ENCODE data around the gene TUBA4A. TPM values are rescaled to one million over a fixed set of nuclear protein-coding genes. Genes with fewer than 3 reads are reported as not detected.

TUBA4A gene
- total RNA-seq, 1 experiment from 2014 or later: 40.8 TPM

DNA sequence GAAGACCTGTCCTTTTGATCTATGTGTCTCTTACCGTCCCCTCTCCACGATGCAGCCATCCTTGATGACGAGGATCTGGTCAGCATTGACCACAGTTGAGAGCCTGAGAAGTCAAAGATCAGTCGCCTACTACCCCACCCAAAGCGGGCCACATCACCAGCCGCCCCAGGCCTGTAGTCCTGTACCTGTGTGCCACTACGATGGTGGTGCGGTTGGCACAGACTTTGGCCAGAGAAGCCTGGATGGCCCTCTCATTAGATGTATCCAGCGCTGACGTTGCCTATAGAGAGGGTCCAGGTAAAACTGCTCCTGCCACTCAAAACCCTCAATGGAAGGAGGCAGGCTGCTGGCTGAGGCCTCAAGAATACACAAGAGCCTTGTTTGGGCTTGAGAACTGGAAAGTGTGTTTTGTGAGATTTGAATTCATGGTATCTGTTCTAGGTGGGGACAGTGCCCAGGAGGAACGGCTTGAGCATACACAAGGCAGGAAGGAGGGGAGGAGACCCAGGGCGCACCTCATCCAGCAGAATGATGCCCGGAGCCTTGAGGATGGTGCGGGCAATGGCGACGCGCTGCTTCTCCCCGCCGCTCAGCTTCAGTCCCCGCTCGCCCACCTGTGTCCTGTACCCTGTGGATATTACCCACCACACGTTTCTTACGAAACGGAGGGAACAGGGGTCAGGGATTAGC, 43.4 kb downstream of the TUBA4A start:
- DNase-seq (ENCODE audit: low spot score) (no peak), ATAC-seq (no peak)
- peaks cover 59% of the 10 kb centered on the region for H3K36me3 Mint-ChIP-seq
- no peaks in the 10 kb centered on the region for H3K27me3 Mint-ChIP-seq (ENCODE audit: low read depth)
- CTCF ChIA-PET: no interaction called here
- no peak overlapping the region for H3K4me3 Mint-ChIP-seq
- H3K4me1 Mint-ChIP-seq: peaks cover 6% of the 10 kb centered on the region
- POLR2A ChIA-PET: no interaction called here
- H3K27ac Mint-ChIP-seq: no peak overlapping the region
- no peaks in the 10 kb centered on the region for H3K9me3 Mint-ChIP-seq
- no peak for TF ChIP-seq SOX15 (CRISPR knock-in tag; IDR thresholded peaks at IDR 0.05)
- TF ChIP-seq, protein P1, sequence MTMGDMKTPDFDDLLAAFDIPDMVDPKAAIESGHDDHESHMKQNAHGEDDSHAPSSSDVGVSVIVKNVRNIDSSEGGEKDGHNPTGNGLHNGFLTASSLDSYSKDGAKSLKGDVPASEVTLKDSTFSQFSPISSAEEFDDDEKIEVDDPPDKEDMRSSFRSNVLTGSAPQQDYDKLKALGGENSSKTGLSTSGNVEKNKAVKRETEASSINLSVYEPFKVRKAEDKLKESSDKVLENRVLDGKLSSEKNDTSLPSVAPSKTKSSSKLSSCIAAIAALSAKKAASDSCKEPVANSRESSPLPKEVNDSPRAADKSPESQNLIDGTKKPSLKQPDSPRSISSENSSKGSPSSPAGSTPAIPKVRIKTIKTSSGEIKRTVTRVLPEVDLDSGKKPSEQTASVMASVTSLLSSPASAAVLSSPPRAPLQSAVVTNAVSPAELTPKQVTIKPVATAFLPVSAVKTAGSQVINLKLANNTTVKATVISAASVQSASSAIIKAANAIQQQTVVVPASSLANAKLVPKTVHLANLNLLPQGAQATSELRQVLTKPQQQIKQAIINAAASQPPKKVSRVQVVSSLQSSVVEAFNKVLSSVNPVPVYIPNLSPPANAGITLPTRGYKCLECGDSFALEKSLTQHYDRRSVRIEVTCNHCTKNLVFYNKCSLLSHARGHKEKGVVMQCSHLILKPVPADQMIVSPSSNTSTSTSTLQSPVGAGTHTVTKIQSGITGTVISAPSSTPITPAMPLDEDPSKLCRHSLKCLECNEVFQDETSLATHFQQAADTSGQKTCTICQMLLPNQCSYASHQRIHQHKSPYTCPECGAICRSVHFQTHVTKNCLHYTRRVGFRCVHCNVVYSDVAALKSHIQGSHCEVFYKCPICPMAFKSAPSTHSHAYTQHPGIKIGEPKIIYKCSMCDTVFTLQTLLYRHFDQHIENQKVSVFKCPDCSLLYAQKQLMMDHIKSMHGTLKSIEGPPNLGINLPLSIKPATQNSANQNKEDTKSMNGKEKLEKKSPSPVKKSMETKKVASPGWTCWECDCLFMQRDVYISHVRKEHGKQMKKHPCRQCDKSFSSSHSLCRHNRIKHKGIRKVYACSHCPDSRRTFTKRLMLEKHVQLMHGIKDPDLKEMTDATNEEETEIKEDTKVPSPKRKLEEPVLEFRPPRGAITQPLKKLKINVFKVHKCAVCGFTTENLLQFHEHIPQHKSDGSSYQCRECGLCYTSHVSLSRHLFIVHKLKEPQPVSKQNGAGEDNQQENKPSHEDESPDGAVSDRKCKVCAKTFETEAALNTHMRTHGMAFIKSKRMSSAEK (CRISPR knock-in tag; IDR thresholded peaks at IDR 0.05; ENCODE audit: borderline replicate concordance): no peak
- no peak for TF ChIP-seq SP1 (CRISPR knock-in tag; conservative IDR thresholded peaks at IDR 0.05)
- TF ChIP-seq MXD4 (CRISPR knock-in tag; IDR thresholded peaks at IDR 0.05; ENCODE audit: borderline replicate concordance): no peak

DNA sequence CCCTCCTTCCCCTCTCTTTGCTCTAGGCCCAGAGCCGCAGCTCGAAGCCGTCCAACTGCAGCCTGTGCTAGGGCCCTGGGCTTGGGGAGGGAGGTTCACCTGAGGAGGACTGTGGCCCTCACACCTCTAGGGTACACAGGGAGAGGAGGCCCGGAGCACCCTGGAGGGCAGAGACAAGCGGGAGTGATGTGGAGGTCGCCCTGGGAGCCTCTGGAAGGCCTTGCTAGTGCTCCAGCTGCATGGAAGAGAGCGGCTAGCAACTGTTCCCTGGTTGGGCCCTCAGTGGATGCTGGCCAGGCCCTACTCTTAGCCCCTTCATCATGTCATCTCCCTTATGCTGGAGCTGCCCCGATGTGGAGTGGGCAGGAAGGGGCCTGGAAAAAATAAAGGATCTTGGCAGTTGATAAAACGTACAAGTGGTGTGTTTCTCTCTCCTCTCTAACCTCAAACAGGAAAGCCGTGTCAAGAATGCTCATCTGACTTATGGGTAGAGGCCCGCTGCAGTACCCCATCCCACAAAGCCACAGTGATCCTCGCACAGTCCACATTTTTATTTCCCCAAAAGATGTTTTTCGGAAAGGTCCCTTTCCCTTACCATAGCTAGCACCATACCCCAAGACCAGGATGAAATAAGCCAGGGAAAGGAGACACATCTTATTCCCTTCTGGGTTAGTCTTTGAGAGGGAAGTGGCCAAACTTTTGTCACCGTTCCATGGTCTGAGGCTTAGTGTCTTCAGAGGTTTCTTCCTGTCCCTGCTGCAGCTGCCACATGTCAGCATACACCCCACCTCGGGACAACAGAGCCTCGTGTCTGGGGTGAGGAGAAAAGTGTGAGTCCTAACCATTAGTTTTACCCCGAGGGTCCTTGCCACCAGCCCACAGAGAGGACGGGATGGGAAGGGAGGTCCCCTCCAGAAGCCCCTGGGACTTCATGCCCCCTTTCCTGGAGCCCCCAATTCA, 44.2 kb downstream of the TUBA4A start:
- Mint-ChIP-seq H3K27ac (no peak overlapping the region), H3K4me1 (peaks cover 6% of the 10 kb centered on the region), H3K27me3 (ENCODE audit: low read depth) (peaks cover 8% of the 10 kb centered on the region), H3K36me3 (peaks cover 54% of the 10 kb centered on the region), H3K9me3 (peaks cover 2% of the 10 kb centered on the region), H3K4me3 (no peak overlapping the region)
- no peak for ATAC-seq
- ChIA-PET CTCF (no interaction called here), POLR2A (no interaction called here)
- TF ChIP-seq, protein P2, sequence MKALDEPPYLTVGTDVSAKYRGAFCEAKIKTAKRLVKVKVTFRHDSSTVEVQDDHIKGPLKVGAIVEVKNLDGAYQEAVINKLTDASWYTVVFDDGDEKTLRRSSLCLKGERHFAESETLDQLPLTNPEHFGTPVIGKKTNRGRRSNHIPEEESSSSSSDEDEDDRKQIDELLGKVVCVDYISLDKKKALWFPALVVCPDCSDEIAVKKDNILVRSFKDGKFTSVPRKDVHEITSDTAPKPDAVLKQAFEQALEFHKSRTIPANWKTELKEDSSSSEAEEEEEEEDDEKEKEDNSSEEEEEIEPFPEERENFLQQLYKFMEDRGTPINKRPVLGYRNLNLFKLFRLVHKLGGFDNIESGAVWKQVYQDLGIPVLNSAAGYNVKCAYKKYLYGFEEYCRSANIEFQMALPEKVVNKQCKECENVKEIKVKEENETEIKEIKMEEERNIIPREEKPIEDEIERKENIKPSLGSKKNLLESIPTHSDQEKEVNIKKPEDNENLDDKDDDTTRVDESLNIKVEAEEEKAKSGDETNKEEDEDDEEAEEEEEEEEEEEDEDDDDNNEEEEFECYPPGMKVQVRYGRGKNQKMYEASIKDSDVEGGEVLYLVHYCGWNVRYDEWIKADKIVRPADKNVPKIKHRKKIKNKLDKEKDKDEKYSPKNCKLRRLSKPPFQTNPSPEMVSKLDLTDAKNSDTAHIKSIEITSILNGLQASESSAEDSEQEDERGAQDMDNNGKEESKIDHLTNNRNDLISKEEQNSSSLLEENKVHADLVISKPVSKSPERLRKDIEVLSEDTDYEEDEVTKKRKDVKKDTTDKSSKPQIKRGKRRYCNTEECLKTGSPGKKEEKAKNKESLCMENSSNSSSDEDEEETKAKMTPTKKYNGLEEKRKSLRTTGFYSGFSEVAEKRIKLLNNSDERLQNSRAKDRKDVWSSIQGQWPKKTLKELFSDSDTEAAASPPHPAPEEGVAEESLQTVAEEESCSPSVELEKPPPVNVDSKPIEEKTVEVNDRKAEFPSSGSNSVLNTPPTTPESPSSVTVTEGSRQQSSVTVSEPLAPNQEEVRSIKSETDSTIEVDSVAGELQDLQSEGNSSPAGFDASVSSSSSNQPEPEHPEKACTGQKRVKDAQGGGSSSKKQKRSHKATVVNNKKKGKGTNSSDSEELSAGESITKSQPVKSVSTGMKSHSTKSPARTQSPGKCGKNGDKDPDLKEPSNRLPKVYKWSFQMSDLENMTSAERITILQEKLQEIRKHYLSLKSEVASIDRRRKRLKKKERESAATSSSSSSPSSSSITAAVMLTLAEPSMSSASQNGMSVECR (CRISPR knock-in tag; IDR thresholded peaks at IDR 0.05; ENCODE audit: borderline replicate concordance): no peak
- no peak for TF ChIP-seq OVOL2 (CRISPR knock-in tag; IDR thresholded peaks at IDR 0.05; ENCODE audit: borderline replicate concordance)
- no peak for DNase-seq (ENCODE audit: low spot score)

DNA sequence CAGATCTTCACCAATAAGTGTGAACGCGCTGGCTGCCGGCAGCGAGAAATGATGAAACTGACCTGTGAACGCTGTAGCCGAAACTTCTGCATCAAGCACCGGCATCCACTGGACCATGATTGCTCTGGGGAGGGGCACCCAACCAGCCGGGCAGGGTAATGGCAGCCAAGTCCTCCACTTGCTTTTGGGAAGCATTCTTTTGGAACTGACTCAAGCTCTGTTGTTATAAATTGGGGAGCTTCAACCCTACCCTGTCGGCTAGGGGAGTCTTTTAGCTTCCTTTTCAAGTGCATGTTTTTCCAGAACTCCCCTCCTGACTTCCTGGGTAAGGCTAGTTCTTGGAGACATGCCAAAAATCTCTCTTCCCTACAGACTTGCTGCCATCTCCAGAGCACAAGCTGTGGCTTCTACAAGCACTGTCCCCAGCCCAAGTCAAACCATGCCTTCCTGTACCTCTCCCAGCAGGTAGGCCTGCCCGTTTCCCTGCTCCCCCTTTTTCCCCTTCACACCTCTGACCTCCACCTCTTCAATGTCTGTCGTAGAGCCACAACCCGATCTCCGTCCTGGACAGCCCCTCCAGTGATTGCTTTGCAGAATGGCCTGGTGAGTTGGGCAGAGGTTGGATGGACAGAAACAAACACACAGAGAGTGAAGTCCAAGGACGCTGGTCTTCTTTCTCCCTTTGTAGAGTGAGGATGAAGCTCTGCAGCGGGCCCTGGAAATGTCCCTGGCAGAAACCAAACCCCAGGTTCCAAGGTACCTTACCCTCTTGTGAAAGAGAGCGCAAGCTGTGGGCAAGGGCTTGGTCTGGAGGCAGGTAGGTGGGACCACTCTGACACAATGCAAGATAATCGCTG, 45.6 kb downstream of the TUBA4A start:
- ATAC-seq (no peak), DNase-seq (ENCODE audit: low spot score) (no peak)
- Mint-ChIP-seq H3K4me1 (peaks cover 6% of the 10 kb centered on the region), H3K9me3 (peaks cover 5% of the 10 kb centered on the region), H3K27ac (peak overlapping the region; percentile 88; the same call in 1 of the 2 replicates), H3K4me3 (peak overlapping the region; percentile 74), H3K36me3 (peaks cover 42% of the 10 kb centered on the region), H3K27me3 (ENCODE audit: low read depth) (peaks cover 11% of the 10 kb centered on the region)
- CTCF ChIA-PET: no interaction called here
- POLR2A ChIA-PET: no interaction called here
- TF ChIP-seq, protein P3, sequence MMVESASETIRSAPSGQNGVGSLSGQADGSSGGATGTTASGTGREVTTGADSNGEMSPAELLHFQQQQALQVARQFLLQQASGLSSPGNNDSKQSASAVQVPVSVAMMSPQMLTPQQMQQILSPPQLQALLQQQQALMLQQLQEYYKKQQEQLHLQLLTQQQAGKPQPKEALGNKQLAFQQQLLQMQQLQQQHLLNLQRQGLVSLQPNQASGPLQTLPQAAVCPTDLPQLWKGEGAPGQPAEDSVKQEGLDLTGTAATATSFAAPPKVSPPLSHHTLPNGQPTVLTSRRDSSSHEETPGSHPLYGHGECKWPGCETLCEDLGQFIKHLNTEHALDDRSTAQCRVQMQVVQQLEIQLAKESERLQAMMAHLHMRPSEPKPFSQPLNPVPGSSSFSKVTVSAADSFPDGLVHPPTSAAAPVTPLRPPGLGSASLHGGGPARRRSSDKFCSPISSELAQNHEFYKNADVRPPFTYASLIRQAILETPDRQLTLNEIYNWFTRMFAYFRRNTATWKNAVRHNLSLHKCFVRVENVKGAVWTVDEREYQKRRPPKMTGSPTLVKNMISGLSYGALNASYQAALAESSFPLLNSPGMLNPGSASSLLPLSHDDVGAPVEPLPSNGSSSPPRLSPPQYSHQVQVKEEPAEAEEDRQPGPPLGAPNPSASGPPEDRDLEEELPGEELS (CRISPR knock-in tag; IDR thresholded peaks at IDR 0.05): no peak
- TF ChIP-seq GABPB1 (CRISPR knock-in tag; IDR thresholded peaks at IDR 0.05) (peak; percentile 56), EMX1 (CRISPR knock-in tag; IDR thresholded peaks at IDR 0.05) (no peak)
- TF ChIP-seq, protein P4, sequence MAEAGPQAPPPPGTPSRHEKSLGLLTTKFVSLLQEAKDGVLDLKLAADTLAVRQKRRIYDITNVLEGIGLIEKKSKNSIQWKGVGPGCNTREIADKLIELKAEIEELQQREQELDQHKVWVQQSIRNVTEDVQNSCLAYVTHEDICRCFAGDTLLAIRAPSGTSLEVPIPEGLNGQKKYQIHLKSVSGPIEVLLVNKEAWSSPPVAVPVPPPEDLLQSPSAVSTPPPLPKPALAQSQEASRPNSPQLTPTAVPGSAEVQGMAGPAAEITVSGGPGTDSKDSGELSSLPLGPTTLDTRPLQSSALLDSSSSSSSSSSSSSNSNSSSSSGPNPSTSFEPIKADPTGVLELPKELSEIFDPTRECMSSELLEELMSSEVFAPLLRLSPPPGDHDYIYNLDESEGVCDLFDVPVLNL (CRISPR knock-in tag; IDR thresholded peaks at IDR 0.05; ENCODE audit: borderline replicate concordance, low read depth): no peak

Measured in WTC11 (cell line).